GM18499 (cell line): ENCODE results near the gene ZNF362.

Experiments used
- ATAC-seq: cut with Tn5 transposase; IDR thresholded peaks from one replicate; pipeline ENCODE4 v1.9.1; 2021; ENCODE audit warnings: moderate number of reproducible peaks; ENCODE audit not compliant: insufficient read depth, unreplicated experiment

ZNF362 gene

GRCh38 chr1:33338440-33339211 lies 82.3 kb downstream of the ZNF362 start:
- no peak for ATAC-seq

GRCh38 chr1:33339413-33339812 lies 83.1 kb downstream of the ZNF362 start:
- no peak for ATAC-seq

GRCh38 chr1:33341190-33341589 lies 84.9 kb downstream of the ZNF362 start:
- ATAC-seq = no peak

GRCh38 chr1:33342041-33342723 lies 85.9 kb downstream of the ZNF362 start:
- ATAC-seq = no peak

GRCh38 chr1:33343539-33343938 lies 87.2 kb downstream of the ZNF362 start:
- ATAC-seq = no peak

GRCh38 chr1:33344896-33345560 lies 88.7 kb downstream of the ZNF362 start:
- ATAC-seq = no peak

- ATAC-seq = no peak
These were observed 90.2 kb downstream of the ZNF362 start for GRCh38 chr1:33346533-33346926.

- no peak for ATAC-seq
These were observed 90.8 kb downstream of the ZNF362 start for GRCh38 chr1:33346927-33347649.

- ATAC-seq = no peak
These were observed 91.3 kb downstream of the ZNF362 start for GRCh38 chr1:33347650-33347992.

- ATAC-seq = no peak
These were observed 91.9 kb downstream of the ZNF362 start for GRCh38 chr1:33348194-33348593.

- no peak for ATAC-seq
These were observed 92.4 kb downstream of the ZNF362 start for GRCh38 chr1:33348676-33349080.

GRCh38 chr1:33349081-33349759 lies 92.9 kb downstream of the ZNF362 start:
- ATAC-seq = no peak

GRCh38 chr1:33349778-33350610 lies 93.7 kb downstream of the ZNF362 start:
- no peak for ATAC-seq
